GM12878 (cell line): Measurements from ENCODE around the gene UGT2A1. TPM values are rescaled to one million over a fixed set of nuclear protein-coding genes. Genes with fewer than 3 reads are reported as not detected.

ENCODE experiments used
- ATAC-seq: fragments of 200-7000 bp; cut with Tn5 transposase; 3 replicates; pipeline ENCODE4 v1.9.1; 2020; ENCODE audit warnings: mild to moderate bottlenecking, moderate library complexity
- BruUV-seq: library from RNA; stranded (reverse); fragments of 400-500 nt; replicated peaks from 2 replicates; lab custom pipeline; 2021; lab: Mats Ljungman, UMichigan
- CTCF ChIA-PET: fragments of 300-600 bp; sonication (Branson Sonifier 250); formaldehyde crosslinking; extraction: SDS; loops from one replicate; lab custom pipeline; 2021; ENCODE audit warnings: inconsistent platforms; lab: Yijun Ruan, JAX
- POLR2A ChIA-PET: fragments of 350-600 bp; formaldehyde crosslinking; extraction: SDS; loops from one replicate; lab custom pipeline; 2021; ENCODE audit warnings: inconsistent platforms; lab: Charles Lee
- RAD21 ChIA-PET: fragments of 300-600 bp; sonication (Branson Sonifier 250); formaldehyde crosslinking; loops from one replicate; lab custom pipeline; 2023; ENCODE audit warnings: antibody characterized with exemption; ENCODE audit not compliant: unreplicated experiment; lab: Charles Lee
- SMC1A ChIA-PET: fragments of 300-600 bp; sonication (Branson Sonifier 250); formaldehyde crosslinking; loops from one replicate; lab custom pipeline; 2023; ENCODE audit not compliant: unreplicated experiment, uncharacterized antibody; lab: Charles Lee
- DNase-seq: peaks from one replicate; pipeline ENCODE4 v3.0.0-alpha.2; 2011; ENCODE audit warnings: low read depth, low spot score
- FAIRE-seq: peaks from 3 replicates; lab custom pipeline; 2011; peaks lifted over from hg19 to GRCh38; lab: Jason Lieb, UNC
- H2AFZ ChIP-seq: 2 replicates; pipeline ENCODE4 v1.6.0; 2011; ENCODE audit warnings: low read depth, low read length, control low read depth; ENCODE audit not compliant: control insufficient read depth
- H3K27ac ChIP-seq: 2 replicates; pipeline ENCODE4 v1.5.1; 2011; ENCODE audit warnings: control low read depth; ENCODE audit not compliant: control insufficient read depth, insufficient read depth
- H3K27me3 ChIP-seq, 2 experiments: replicated peaks in 1 of 2; 2 replicates each; pipeline versions ENCODE4 v1.6.0 to v1.6.1; 2011; ENCODE audit warnings: low read length in 1 of 2; ENCODE audit not compliant: control insufficient read depth in 2 of 2, insufficient read depth in 2 of 2
- H3K36me3 ChIP-seq, 2 experiments: 2 replicates each; pipeline ENCODE4 v1.5.1; 2011; ENCODE audit warnings: low read length in 1 of 2; ENCODE audit not compliant: control insufficient read depth in 2 of 2, insufficient read depth in 2 of 2
- H3K4me1 ChIP-seq: 2 replicates; pipeline ENCODE4 v1.6.1; 2011; ENCODE audit warnings: mild to moderate bottlenecking, low read length, moderate library complexity, mixed read lengths; ENCODE audit not compliant: control insufficient read depth, insufficient read depth
- H3K4me2 ChIP-seq: 2 replicates; pipeline ENCODE4 v1.6.0; 2011; ENCODE audit warnings: control low read depth; ENCODE audit not compliant: control insufficient read depth, insufficient read depth
- H3K4me3 ChIP-seq: fragments of 200-600 bp; sonication (generic); 2 replicates; pipeline ENCODE4 v1.5.1; 2016
- H3K79me2 ChIP-seq: 2 replicates; pipeline ENCODE4 v1.6.0; 2011; ENCODE audit warnings: low read length; ENCODE audit not compliant: control insufficient read depth, insufficient read depth
- H3K9ac ChIP-seq: 2 replicates; pipeline ENCODE4 v1.8.0; 2011; ENCODE audit warnings: low read length, control low read depth, mixed read lengths; ENCODE audit not compliant: control insufficient read depth, insufficient read depth
- H3K9me3 ChIP-seq: replicated peaks from 3 replicates; pipeline ENCODE4 v1.5.1; 2011; ENCODE audit warnings: mild to moderate bottlenecking, low read length; ENCODE audit not compliant: control insufficient read depth, insufficient read depth
- H4K20me1 ChIP-seq: 2 replicates; pipeline ENCODE4 v1.6.0; 2011; ENCODE audit not compliant: control insufficient read depth, insufficient read depth
- EZH2 ChIP-seq: IDR thresholded peaks from 2 replicates; pipeline ENCODE4 v1.6.1; 2012; ENCODE audit warnings: low read depth, mild to moderate bottlenecking, control low read depth, inconsistent platforms, low read length, borderline replicate concordance; ENCODE audit not compliant: control insufficient read depth
- NR2F1 ChIP-seq: fragments of 450-650 bp; conservative IDR thresholded peaks from 2 replicates; pipeline ENCODE4 v1.6.1; 2017; ENCODE audit warnings: mild to moderate bottlenecking
- PAX8 ChIP-seq: fragments of 450-650 bp; IDR thresholded peaks from 2 replicates; pipeline ENCODE4 v1.6.1; 2017; ENCODE audit warnings: mild to moderate bottlenecking, moderate library complexity
- SPI1 ChIP-seq: IDR thresholded peaks from 2 replicates; pipeline ENCODE4 v1.6.1; 2011; ENCODE audit warnings: low read depth, mild to moderate bottlenecking, low read length, moderate library complexity, borderline replicate concordance; ENCODE audit not compliant: insufficient read depth
- SUZ12 ChIP-seq: fragments of 200-600 bp; sonication (generic); IDR thresholded peaks from one replicate; pipeline ENCODE4 v1.6.1; 2018; ENCODE audit warnings: antibody characterized with exemption, mild to moderate bottlenecking; ENCODE audit not compliant: unreplicated experiment
- WGBS: methylation state at CpG from one replicate; pipeline ENCODE4 v1.1.6; 2016; ENCODE audit warnings: low lambda C conversion rate; ENCODE audit not compliant: insufficient replicate concordance, insufficient coverage; ENCODE audit errors: missing lambda C conversion rate; 5-methylcytosine and 5-hydroxymethylcytosine counted together
- in situ Hi-C: fragments of 300-500 bp; cut with MboI; formaldehyde crosslinking; loops from 9 replicates; pipeline ENCODE4 v1.14.3; 2018; ENCODE audit warnings: mixed read lengths
- intact Hi-C: fragments of 100-400 bp; cut with micrococcal nuclease; formaldehyde crosslinking; loops from one replicate; pipeline ENCODE4 v1.14.2; 2022; ENCODE audit not compliant: unreplicated experiment
- polyA plus RNA-seq, 11 experiments: library from polyadenylated mRNA; depleted of rRNA in 4 of 11; unstranded in 6 of 11; stranded (reverse) in 5 of 11; fragments of >200 nt; fragmentation: Nextera tagmentation in 4 of 11; fragmentation: Illumina TruSeq in 1 of 11; extraction: Ambion mirVana in 4 of 11; extraction: Trizol in 1 of 11; gene quantifications; 1 replicate in 1 of 11; 2 replicates in 10 of 11; pipeline versions ENCODE4 v1.2.1 to v1.2.3, GENCODE V29; 2011 to 2016; ENCODE audit warnings: inconsistent platforms in 2 of 11, missing spikeins in 2 of 11, low read depth in 1 of 11
- total RNA-seq, 4 experiments: library from RNA; depleted of rRNA in 3 of 4; stranded (reverse); fragments of >200 nt in 3 of 4; fragmentation: Illumina TruSeq in 1 of 4; extraction: Trizol in 1 of 4; gene quantifications; 2 replicates each; pipeline versions ENCODE4 v1.2.1 to v1.2.3, GENCODE V29; 2013 to 2021
- TF ChIP-seq, protein P1 (sequence below): fragments of 450-650 bp; IDR thresholded peaks from 2 replicates; pipeline ENCODE4 v1.6.1; 2017; ENCODE audit warnings: mild to moderate bottlenecking
- TF ChIP-seq, protein P2 (sequence below): fragments of 150-350 bp; IDR thresholded peaks from 2 replicates; pipeline ENCODE4 v1.6.1; 2016; ENCODE audit warnings: low read depth, low read length

UGT2A1 gene
- total and polyA plus RNA-seq, 10 of the 15 experiments (the other 5 are each of a cell fraction or from before 2014, with no cell fraction given): 0.04 to 0.50 (median 0.08) TPM; not detected in 5

DNA sequence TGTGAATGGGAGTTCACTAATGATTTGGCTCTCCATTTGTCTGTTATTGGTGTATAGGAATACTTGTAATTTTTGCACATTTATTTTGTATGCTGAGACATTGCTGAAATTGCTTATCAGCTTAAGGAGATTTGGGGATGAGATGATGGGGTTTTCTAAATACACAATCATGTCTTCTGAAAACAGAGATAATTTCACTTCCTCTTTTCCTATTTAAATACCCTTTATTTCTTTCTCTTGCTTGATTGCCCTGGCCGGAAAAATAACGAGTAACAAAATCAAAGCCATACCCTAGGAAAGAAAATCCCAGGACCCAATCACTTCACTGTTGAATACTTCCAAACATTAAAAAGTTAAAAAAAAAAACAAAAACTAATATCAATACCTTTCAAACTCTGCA, 89.6 kb downstream of the UGT2A1 start:
- ChIA-PET POLR2A (no interaction called here), SMC1A (no interaction called here), RAD21 (no interaction called here), CTCF (no interaction called here)
- no peak overlapping the region for H2AFZ ChIP-seq
- no TSS peak for BruUV-seq
- 0% methylated on average over 2 of the region's 2 CpGs for WGBS
- no peak overlapping the region for H3K4me3 ChIP-seq
- no peaks in the 10 kb centered on the region for H4K20me1 ChIP-seq
- no peak overlapping the region for H3K9ac ChIP-seq
- no peaks in the 10 kb centered on the region for H3K36me3 ChIP-seq
- no peak for ATAC-seq
- in situ Hi-C loops: no loop called here
- no peak overlapping the region for H3K27ac ChIP-seq
- TF ChIP-seq SPI1: peak; percentile 57
- no peak for TF ChIP-seq EZH2
- TF ChIP-seq SUZ12: no peak
- TF ChIP-seq, all 136 proteins: peak for 1
- H3K4me1 ChIP-seq: no peaks in the 10 kb centered on the region
- H3K9me3 ChIP-seq: no peaks in the 10 kb centered on the region
- intact Hi-C loops: no loop called here
- FAIRE-seq: no peak
- DNase-seq: no peak
- H3K79me2 ChIP-seq: no peaks in the 10 kb centered on the region
- H3K27me3 ChIP-seq: no peaks in the 10 kb centered on the region
- no peak overlapping the region for H3K4me2 ChIP-seq

DNA sequence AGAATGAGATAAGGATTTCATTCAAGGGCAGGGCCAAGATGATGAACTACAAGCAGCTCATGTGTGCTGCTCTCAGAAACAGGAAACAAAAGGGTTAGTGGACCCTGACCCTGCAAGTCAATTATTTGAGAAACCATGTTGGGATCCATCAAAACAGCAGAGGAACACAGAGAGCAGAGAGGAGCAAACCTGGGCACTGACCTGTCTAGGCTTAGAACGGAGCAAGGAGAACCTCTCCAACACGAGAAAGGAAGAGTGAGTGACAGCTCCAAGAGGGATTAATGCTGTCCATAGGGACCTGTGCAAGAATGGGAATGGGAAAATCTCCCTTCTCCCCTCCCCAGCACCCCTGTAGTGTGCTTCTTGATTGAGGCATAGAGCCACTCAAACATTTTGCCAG, 103.4 kb downstream of the UGT2A1 start:
- 0% methylated on average over 2 of the region's 2 CpGs for WGBS
- POLR2A ChIA-PET: no interaction called here
- Histone ChIP-seq H3K9me3 (no peaks in the 10 kb centered on the region), H3K36me3 (no peaks in the 10 kb centered on the region), H2AFZ (no peak overlapping the region), H3K9ac (no peak overlapping the region), H3K4me2 (no peak overlapping the region), H3K79me2 (no peaks in the 10 kb centered on the region), H3K27ac (no peak overlapping the region), H3K27me3 (no peaks in the 10 kb centered on the region), H3K4me3 (no peak overlapping the region), H4K20me1 (no peaks in the 10 kb centered on the region), H3K4me1 (no peaks in the 10 kb centered on the region)
- CTCF ChIA-PET: no interaction called here
- FAIRE-seq (no peak), ATAC-seq (no peak), DNase-seq (no peak)
- in situ Hi-C loops (no loop called here), intact Hi-C loops (no loop called here)
- RAD21 ChIA-PET: no interaction called here
- TF ChIP-seq, protein P1, sequence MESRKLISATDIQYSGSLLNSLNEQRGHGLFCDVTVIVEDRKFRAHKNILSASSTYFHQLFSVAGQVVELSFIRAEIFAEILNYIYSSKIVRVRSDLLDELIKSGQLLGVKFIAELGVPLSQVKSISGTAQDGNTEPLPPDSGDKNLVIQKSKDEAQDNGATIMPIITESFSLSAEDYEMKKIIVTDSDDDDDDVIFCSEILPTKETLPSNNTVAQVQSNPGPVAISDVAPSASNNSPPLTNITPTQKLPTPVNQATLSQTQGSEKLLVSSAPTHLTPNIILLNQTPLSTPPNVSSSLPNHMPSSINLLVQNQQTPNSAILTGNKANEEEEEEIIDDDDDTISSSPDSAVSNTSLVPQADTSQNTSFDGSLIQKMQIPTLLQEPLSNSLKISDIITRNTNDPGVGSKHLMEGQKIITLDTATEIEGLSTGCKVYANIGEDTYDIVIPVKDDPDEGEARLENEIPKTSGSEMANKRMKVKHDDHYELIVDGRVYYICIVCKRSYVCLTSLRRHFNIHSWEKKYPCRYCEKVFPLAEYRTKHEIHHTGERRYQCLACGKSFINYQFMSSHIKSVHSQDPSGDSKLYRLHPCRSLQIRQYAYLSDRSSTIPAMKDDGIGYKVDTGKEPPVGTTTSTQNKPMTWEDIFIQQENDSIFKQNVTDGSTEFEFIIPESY: no peak
- TF ChIP-seq NR2F1 (no peak), PAX8 (no peak)
- TF ChIP-seq, protein P2, sequence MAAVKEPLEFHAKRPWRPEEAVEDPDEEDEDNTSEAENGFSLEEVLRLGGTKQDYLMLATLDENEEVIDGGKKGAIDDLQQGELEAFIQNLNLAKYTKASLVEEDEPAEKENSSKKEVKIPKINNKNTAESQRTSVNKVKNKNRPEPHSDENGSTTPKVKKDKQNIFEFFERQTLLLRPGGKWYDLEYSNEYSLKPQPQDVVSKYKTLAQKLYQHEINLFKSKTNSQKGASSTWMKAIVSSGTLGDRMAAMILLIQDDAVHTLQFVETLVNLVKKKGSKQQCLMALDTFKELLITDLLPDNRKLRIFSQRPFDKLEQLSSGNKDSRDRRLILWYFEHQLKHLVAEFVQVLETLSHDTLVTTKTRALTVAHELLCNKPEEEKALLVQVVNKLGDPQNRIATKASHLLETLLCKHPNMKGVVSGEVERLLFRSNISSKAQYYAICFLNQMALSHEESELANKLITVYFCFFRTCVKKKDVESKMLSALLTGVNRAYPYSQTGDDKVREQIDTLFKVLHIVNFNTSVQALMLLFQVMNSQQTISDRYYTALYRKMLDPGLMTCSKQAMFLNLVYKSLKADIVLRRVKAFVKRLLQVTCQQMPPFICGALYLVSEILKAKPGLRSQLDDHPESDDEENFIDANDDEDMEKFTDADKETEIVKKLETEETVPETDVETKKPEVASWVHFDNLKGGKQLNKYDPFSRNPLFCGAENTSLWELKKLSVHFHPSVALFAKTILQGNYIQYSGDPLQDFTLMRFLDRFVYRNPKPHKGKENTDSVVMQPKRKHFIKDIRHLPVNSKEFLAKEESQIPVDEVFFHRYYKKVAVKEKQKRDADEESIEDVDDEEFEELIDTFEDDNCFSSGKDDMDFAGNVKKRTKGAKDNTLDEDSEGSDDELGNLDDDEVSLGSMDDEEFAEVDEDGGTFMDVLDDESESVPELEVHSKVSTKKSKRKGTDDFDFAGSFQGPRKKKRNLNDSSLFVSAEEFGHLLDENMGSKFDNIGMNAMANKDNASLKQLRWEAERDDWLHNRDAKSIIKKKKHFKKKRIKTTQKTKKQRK: no peak
- SMC1A ChIA-PET: no interaction called here
- no TSS peak for BruUV-seq
